Activated CD8-positive, alpha-beta T cell treated with anti-CD3 and anti-CD28 coated beads, Interleukin-2, amount 10 ng/mL, durations not matched to agents 7 days and 5 days (primary cell): ENCODE measurements around the gene MLXIP. TPM values are rescaled to one million over a fixed set of nuclear protein-coding genes. Genes with fewer than 3 reads are reported as not detected.
A peak's percentile ranks its signal among the peaks of the same experiment; 100 is the strongest.
"Not testable (repeated sequence)": the region's sequence is repeated elsewhere in the genome, so short reads cannot be mapped to it uniquely, and the experiment has no call there.

Source experiments
- ATAC-seq: fragments of 150-1000 bp; cut with Tn5 transposase; one replicate; pipeline ENCODE4 v1.10.0; 2021; ENCODE audit warnings: moderate library complexity
- CTCF ChIA-PET: fragments of 350-600 bp; sonication (Branson Sonifier 250); formaldehyde crosslinking; loops from one replicate; lab custom pipeline; 2021; ENCODE audit warnings: antibody characterized with exemption; lab: Charles Lee
- POLR2A ChIA-PET: fragments of 350-600 bp; sonication (Branson Sonifier 250); formaldehyde crosslinking; loops from one replicate; lab custom pipeline; 2021; ENCODE audit warnings: antibody characterized with exemption; lab: Charles Lee
- DNase-seq: peaks from one replicate; pipeline ENCODE4 v3.0.0-alpha.2; 2020
- H3K27ac Mint-ChIP-seq: one replicate; pipeline ENCODE4 v1.8.0; 2021; ENCODE audit warnings: mild to moderate bottlenecking, mixed read lengths
- H3K27me3 Mint-ChIP-seq: one replicate; pipeline ENCODE4 v1.8.0; 2021; ENCODE audit warnings: low read depth, mixed read lengths
- H3K36me3 Mint-ChIP-seq: one replicate; pipeline ENCODE4 v1.8.0; 2021; ENCODE audit warnings: low read depth, mixed read lengths
- H3K4me1 Mint-ChIP-seq: one replicate; pipeline ENCODE4 v1.8.0; 2021; ENCODE audit warnings: low read depth, mixed read lengths
- H3K4me3 Mint-ChIP-seq: one replicate; pipeline ENCODE4 v1.8.0; 2021; ENCODE audit warnings: mild to moderate bottlenecking, mixed read lengths
- H3K9me3 Mint-ChIP-seq: one replicate; pipeline ENCODE4 v1.8.0; 2022; ENCODE audit warnings: mixed read lengths; ENCODE audit not compliant: insufficient read depth
- total RNA-seq, 2 experiments: library from RNA; stranded (reverse); gene quantifications; one replicate each; pipeline ENCODE4 v1.2.3, GENCODE V29; 2021

Gene MLXIP
- total RNA-seq, 2 experiments from 2014 or later: 38.8 to 42.7 TPM

DNA sequence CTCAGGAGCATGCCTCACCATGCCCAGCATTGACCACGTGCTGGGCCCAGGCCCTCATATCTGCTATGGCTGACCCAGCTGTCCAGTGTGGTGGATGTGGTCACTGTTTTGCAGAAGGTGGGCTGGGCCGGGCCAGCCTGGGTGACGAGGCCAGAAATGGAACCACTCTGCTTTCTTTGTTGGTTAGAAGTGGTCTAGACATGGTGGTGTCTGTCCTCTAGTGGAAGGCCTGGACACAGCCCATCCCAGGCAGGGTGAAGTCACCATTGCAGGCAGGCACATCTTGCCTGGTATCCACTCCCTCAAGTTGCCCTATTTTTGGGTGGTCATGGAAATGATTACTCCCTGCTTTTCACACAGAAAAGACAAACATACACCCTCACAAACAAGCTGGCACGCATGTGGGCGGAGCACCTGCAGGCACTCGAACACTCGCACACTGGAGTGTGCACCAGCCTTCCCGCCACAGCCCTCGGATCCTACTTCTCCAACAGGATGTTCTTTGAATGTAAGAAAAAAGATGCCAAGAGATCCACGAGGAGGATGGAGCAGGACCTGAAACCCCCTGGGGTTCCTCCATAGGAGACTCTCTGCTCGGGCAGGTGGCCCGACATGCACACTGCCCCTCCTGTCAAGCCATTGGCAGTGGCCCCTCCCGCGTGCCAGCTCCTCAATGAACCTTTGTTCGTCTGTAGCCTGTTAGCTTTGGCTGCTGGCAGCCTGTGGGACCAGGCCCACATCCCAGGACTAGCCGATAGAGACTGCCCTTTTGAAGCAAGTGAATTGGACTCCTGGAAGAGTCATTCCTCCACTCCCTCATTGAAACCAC lies 38.4 kb downstream of the MLXIP start:
- ChIA-PET CTCF (interaction anchor here (0.6 to 3.5 kb wide), 2 partner anchors 63 to 333 kb away, joined by 3 to 15 read pairs; no protein-coding TSS in a partner anchor), POLR2A (interaction anchor here (1.7 kb wide), 1 partner anchor 34 kb away, joined by 3 read pairs; no protein-coding TSS in a partner anchor)
- ATAC-seq (no peak), DNase-seq (no peak)
- peaks cover 10% of the 10 kb centered on the region for H3K4me1 Mint-ChIP-seq
- H3K27me3 Mint-ChIP-seq: no peaks in the 10 kb centered on the region
- H3K27ac Mint-ChIP-seq: no peak overlapping the region
- no peaks in the 10 kb centered on the region for H3K9me3 Mint-ChIP-seq
- no peak overlapping the region for H3K4me3 Mint-ChIP-seq
- peaks cover 4% of the 10 kb centered on the region for H3K36me3 Mint-ChIP-seq

DNA sequence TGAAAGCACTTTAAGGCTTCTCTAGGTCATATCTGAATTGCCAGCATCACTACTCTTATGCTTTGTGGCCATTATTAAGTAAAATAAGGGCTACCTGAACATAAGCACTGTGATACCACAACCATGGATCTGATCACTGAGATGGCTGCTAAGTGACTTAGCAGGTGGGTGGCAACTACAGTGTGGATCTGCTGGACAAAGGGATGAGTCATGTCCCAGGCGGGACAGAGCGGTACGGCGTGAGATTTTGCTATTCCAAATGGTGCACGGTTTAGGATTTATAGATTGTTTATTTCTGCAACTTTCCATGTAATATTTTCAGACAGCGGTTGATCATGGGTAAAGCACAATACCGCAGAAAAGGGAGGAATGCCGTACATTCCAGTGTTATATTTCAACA lies 39.4 kb downstream of the MLXIP start:
- no peaks in the 10 kb centered on the region for H3K27me3 Mint-ChIP-seq
- ChIA-PET POLR2A (interaction anchor here (1.7 kb wide), 1 partner anchor 35 kb away, joined by 3 read pairs; no protein-coding TSS in a partner anchor), CTCF (interaction anchor here (1.4 kb wide), 1 partner anchor 63 kb away, joined by 5 read pairs; no protein-coding TSS in a partner anchor)
- H3K27ac Mint-ChIP-seq: no peak overlapping the region
- no peak for ATAC-seq
- no peak overlapping the region for H3K4me3 Mint-ChIP-seq
- no peak for DNase-seq
- peaks cover 4% of the 10 kb centered on the region for H3K36me3 Mint-ChIP-seq
- peaks cover 16% of the 10 kb centered on the region for H3K4me1 Mint-ChIP-seq
- no peaks in the 10 kb centered on the region for H3K9me3 Mint-ChIP-seq

DNA sequence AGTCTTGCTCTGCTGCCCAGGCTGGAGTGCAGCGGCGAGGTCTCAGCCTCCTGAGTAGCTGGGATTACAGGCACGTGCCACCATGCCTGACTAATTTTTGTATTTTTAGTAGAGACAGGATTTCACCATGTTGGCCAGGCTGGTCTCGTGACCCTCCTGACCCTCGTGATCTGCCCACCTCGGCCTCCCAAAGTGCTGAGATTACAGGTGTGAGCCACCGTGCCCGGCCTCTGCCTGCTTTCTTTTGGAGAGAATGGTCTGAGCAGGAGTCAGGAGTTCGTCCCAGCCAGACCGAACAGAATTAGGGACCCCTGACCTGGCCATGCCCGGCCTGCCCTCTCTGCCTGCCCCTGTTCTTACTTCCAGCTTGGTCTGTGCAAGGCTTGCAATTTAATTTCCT lies 42.8 kb downstream of the MLXIP start:
- POLR2A ChIA-PET, DNase-seq, H3K27me3 Mint-ChIP-seq, H3K4me3 Mint-ChIP-seq, ATAC-seq, H3K36me3 Mint-ChIP-seq, H3K9me3 Mint-ChIP-seq: not testable (repeated sequence)
- H3K4me1 Mint-ChIP-seq: peaks cover 33% of the 10 kb centered on the region
- H3K27ac Mint-ChIP-seq: peak overlapping the region; percentile 69
- CTCF ChIA-PET: interaction anchor here (0.9 to 3.6 kb wide), 4 partner anchors 10 to 202 kb away, joined by 3 to 103 read pairs (median 6); partner anchors contain the start of gene CFAP251

DNA sequence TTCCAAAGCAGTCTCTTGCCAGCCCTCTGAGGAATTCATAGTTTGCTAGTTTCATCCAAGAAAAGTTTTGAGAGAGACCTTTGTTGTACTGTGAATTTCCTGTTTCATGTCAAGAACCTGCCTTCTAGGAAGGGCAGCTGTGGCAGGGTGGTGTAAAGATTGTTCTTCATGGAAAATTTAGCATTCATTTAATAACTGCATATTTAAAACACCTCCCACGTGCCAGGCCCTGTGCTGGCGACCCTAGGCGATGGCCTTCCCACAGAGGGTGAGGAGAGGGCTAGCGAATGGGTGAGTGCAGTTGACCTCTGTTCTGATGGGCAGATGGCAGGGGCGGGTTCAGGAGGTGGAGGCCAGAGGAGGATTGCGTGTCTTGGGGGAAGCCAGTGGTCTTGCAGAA lies 43.2 kb downstream of the MLXIP start:
- ATAC-seq: no peak
- no peaks in the 10 kb centered on the region for H3K9me3 Mint-ChIP-seq
- CTCF ChIA-PET: interaction anchor here (0.9 to 3.6 kb wide), 8 partner anchors 11 to 203 kb away, joined by 3 to 103 read pairs (median 14); partner anchors contain the start of genes CFAP251 and MLXIP
- POLR2A ChIA-PET: interaction anchor here (0.9 kb wide), 1 partner anchor 34 kb away, joined by 3 read pairs; no protein-coding TSS in a partner anchor
- no peaks in the 10 kb centered on the region for H3K27me3 Mint-ChIP-seq
- no peak for DNase-seq
- peak overlapping the region; percentile 69 for H3K27ac Mint-ChIP-seq
- H3K4me3 Mint-ChIP-seq: no peak overlapping the region
- peaks cover 33% of the 10 kb centered on the region for H3K4me1 Mint-ChIP-seq
- H3K36me3 Mint-ChIP-seq: no peaks in the 10 kb centered on the region

DNA sequence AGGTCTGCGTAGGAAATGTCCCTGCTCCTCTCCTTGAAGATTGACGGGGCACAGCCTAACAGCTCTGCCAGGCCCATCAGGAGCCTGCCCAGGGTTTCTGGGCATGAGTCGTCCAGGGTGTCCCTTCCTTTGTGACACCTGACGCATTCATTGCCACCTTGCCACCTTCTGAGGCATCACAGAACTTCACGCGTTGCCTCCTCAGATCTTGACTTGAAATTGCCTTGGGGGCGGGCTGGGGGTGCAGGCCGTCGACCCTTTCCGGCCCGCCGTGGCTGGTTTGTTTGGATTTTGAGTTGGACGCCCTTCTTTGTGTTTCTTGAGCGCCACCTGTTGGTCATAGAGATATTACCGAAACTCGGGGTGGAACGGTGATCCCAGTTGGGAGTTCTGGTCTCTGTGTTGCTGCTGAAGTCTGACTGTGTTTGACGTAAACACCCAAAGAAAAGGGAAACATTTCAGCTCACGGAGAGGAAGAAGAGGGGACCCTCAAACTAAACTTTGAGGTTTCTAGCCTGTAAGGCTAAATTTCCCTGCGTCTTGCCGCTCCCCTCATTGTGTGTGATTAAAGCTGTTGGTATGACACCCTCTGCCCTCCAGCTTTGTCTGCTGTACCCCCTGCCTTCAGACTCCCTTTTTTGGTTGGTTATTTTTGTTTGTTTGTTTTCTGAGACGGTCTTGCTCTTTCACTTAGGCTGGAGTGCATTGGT lies 44.6 kb downstream of the MLXIP start:
- ChIA-PET POLR2A (no interaction called here), CTCF (interaction anchor here (0.7 to 3.6 kb wide), 38 partner anchors 9 to 207 kb away, joined by 3 to 103 read pairs (median 8); partner anchors contain the start of genes CFAP251 and MLXIP)
- Mint-ChIP-seq H3K36me3 (peaks cover 2% of the 10 kb centered on the region), H3K27me3 (no peaks in the 10 kb centered on the region), H3K27ac (peak overlapping the region; percentile 67), H3K4me1 (peaks cover 33% of the 10 kb centered on the region), H3K4me3 (no peak overlapping the region), H3K9me3 (no peaks in the 10 kb centered on the region)
- ATAC-seq: peak; percentile 62
- DNase-seq: peak; percentile 80

DNA sequence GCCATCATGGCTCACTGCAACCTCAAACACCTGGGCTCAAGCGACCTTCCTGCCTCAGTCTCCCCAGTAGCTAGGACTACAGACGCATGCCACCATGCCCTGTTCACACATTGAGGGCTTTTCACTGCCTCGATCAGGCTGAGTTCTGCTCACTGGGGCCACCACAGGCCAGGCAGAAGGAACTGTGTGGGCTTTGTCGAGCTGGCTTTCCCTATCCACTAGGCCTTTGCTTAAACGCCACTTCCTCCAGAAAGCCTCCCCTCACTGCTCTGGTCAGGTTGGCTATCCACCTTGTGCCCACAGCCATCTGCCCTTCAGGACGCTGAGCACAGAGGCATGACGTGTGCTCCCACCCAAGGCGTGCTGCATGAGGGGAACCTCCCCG lies 45.2 kb downstream of the MLXIP start:
- H3K36me3 Mint-ChIP-seq: peaks cover 5% of the 10 kb centered on the region
- DNase-seq (no peak), ATAC-seq (no peak)
- no peak overlapping the region for H3K4me3 Mint-ChIP-seq
- ChIA-PET CTCF (interaction anchor here (0.7 to 3.6 kb wide), 37 partner anchors 9 to 207 kb away, joined by 3 to 103 read pairs (median 8); partner anchors contain the start of genes CFAP251 and MLXIP), POLR2A (no interaction called here)
- H3K27me3 Mint-ChIP-seq: no peaks in the 10 kb centered on the region
- H3K4me1 Mint-ChIP-seq: peaks cover 33% of the 10 kb centered on the region
- H3K9me3 Mint-ChIP-seq: no peaks in the 10 kb centered on the region
- peak overlapping the region; percentile 51 for H3K27ac Mint-ChIP-seq

DNA sequence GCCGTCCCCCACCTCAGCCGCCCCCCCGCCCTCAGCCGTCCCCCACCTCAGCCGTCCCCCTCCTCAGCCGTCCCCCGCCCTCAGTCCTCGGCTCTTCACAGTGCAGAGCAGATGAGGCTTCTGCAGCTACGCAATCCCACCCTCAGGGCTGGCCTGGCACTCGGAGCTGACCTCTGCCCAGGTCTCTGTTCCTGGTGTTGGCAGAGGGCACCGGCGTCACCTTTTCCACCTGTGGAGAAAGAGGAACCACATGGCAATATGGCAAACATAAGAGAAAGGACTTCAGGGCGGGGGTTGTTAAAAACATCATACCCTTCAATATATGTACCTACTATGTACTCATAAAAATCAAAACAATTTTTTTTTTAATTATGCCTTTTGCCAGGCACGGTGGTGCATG lies 45.8 kb downstream of the MLXIP start:
- ChIA-PET CTCF (interaction anchor here (1.0 to 3.6 kb wide), 15 partner anchors 9 to 156 kb away, joined by 3 to 103 read pairs (median 13); partner anchors contain the start of gene MLXIP), POLR2A (no interaction called here)
- H3K4me3 Mint-ChIP-seq: no peak overlapping the region
- H3K9me3 Mint-ChIP-seq: no peaks in the 10 kb centered on the region
- ATAC-seq (no peak), DNase-seq (no peak)
- H3K27me3 Mint-ChIP-seq: no peaks in the 10 kb centered on the region
- peaks cover 33% of the 10 kb centered on the region for H3K4me1 Mint-ChIP-seq
- H3K36me3 Mint-ChIP-seq: peaks cover 5% of the 10 kb centered on the region
- H3K27ac Mint-ChIP-seq: no peak overlapping the region

DNA sequence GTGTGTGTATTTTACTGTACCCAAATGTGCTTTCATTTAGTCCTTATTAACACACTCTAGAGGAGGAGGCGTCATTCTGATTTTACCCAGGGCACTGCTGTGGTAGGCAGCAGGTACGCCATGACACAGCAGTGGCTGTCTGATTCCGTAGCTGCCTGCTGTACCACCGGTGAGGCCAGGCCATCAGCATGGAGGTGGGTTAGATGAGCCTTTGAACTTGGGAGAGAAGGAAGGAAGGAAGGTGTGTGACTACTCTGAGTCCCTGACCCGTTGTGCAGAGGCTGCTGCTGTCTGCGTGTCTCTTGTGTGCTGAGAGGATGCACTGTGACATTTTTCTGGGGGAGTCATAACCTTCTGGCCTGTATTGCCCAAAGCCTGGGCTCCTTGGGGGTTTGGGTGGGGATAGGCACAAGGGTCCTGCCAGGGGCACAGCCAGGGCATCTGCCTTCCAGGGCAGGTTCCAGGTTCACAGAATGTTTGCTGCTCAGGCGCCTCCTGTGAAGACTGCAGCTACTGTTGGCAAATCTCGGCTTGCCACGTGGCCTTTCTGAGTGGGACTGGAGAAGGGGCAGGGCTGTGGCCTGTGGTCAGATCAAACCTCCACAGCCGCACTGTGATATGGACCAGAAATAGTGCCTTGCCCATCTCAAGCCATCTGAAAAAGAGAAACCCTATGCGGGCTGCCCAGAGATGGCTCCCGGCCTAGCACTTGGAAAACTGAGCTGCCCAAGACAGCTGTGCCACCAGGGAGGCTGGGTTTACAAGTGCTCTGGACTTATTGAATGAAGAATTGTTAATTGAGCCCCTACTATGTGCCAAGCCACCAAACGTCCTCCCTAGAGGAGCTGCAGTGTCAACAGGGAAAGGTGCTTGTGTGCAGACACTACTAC lies 47.1 kb downstream of the MLXIP start:
- ChIA-PET CTCF (interaction anchor here (2.8 kb wide), 1 partner anchor 71 kb away, joined by 23 read pairs; no protein-coding TSS in a partner anchor), POLR2A (no interaction called here)
- peak overlapping the region; percentile 75 for H3K27ac Mint-ChIP-seq
- H3K27me3 Mint-ChIP-seq: no peaks in the 10 kb centered on the region
- no peak overlapping the region for H3K4me3 Mint-ChIP-seq
- DNase-seq (no peak), ATAC-seq (no peak)
- H3K9me3 Mint-ChIP-seq: no peaks in the 10 kb centered on the region
- H3K4me1 Mint-ChIP-seq: peaks cover 33% of the 10 kb centered on the region
- peaks cover 13% of the 10 kb centered on the region for H3K36me3 Mint-ChIP-seq

DNA sequence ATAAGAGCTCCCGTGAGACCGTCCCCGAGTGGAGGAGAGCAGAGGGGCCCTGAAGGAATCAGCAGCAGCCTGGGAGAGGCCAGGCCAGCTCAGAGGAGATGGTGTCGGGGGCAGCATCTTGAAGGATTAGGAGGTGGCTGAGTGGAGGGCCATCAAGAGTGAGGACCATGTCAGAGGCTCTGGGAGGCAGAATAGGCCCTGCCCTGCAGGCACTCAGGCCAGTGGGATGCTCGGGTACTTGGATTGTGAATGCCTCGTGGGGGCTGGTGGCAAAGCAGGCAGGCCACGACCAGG lies 47.7 kb downstream of the MLXIP start:
- H3K27ac Mint-ChIP-seq: peak overlapping the region; percentile 20
- H3K4me3 Mint-ChIP-seq: no peak overlapping the region
- POLR2A ChIA-PET: no interaction called here
- H3K4me1 Mint-ChIP-seq: peaks cover 33% of the 10 kb centered on the region
- CTCF ChIA-PET: interaction anchor here (2.8 kb wide), 1 partner anchor 72 kb away, joined by 23 read pairs; no protein-coding TSS in a partner anchor
- H3K27me3 Mint-ChIP-seq: no peaks in the 10 kb centered on the region
- peaks cover 17% of the 10 kb centered on the region for H3K36me3 Mint-ChIP-seq
- H3K9me3 Mint-ChIP-seq: no peaks in the 10 kb centered on the region
- ATAC-seq (no peak), DNase-seq (no peak)

DNA sequence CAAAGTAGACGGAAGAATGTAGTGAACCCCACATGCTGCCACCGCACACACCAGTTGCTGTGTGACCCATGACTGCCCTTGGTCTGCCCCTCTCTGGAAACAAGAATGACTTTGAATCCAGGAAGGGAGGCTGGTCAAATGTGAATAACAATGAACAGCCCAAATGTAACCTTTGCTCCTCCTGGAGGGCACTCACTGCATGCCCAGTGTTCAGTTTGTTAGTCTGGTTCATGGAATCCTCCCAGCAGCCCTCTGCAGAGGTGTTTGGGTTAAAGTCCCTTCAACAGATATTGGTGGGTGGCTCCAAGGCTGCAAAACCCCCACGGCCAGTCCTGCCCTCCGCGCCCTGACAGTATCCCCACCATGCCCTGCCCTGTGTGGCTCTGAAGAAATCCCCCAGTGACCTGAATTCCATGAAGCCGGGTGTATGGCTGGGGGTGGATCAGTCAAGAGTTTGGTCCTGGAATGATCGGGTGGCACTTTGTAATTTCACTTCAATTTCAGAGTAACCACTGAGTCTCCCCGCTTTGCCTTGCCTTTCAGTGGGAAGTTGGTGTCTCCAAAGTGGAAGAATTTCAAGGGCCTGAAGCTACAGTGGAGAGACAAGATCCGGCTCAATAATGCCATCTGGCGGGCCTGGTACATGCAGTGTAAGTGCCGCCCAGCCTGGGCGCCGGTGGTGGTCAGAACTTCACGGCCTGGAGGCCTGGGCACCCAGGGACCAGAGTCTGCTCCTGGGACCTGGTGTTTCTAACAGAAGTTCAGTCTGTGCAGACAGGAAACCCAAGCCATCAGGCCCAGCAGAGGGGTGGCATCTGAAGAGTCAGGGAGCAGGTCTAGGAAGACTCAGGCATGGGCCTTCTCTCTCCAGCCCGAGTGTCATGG lies 48.4 kb downstream of the MLXIP start:
- ChIA-PET POLR2A (no interaction called here), CTCF (interaction anchor here (2.8 kb wide), 1 partner anchor 73 kb away, joined by 23 read pairs; no protein-coding TSS in a partner anchor)
- peaks cover 26% of the 10 kb centered on the region for H3K4me1 Mint-ChIP-seq
- DNase-seq (no peak), ATAC-seq (no peak)
- peak overlapping the region; percentile 20 for H3K27ac Mint-ChIP-seq
- no peak overlapping the region for H3K4me3 Mint-ChIP-seq
- H3K9me3 Mint-ChIP-seq: no peaks in the 10 kb centered on the region
- H3K27me3 Mint-ChIP-seq: no peaks in the 10 kb centered on the region
- peaks cover 17% of the 10 kb centered on the region for H3K36me3 Mint-ChIP-seq
